Measurements from ENCODE around the gene MBTPS2. TPM values are rescaled to one million over a fixed set of nuclear protein-coding genes. Genes with fewer than 3 reads are reported as not detected.

Gene MBTPS2
- total RNA-seq, 1 donor from 2014 or later: 10.5 TPM

DNA sequence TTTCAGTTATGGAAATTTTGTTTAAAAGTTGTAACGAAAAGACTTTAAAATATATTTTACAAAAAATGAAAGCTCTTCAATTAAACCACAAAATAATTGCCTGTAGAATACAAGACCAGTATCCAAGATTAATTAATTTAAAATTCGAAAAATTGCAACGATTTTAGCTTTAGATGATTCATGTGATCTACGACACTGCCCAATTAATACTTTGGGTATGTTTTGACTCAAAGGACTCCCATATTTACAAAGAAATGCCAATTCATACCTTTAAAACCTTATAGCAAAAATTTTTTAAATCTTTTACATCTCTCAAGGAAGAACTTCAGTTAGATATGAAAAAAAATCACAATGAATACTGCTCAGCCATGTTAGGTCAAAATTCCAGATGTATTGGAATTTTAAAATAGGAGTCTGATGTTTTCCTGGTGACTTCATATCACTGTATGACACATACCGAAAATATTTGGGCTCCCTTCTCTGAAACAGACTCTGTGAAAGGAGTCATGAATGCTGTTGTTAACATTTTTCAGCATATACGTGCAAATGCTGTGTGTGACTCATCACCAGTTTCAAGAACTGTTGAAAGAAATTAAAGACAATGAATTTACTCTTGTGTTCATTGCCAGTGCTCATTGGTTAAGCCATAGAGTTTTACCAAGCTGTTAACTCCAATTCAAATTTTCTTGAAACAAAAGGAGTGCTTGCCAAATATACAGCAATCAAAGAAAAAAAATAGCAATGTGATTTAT is 87.3 kb downstream of the MBTPS2 start:
- peaks cover 35% of the 10 kb centered on the region for H3K4me1 Mint-ChIP-seq (ENCODE audit: low read depth)
- peaks cover 10% of the 10 kb centered on the region for H3K9me3 Mint-ChIP-seq
- DNase-seq (ENCODE audit: low spot score): no peak
- H3K36me3 Mint-ChIP-seq (ENCODE audit: low read depth): peaks cover 6% of the 10 kb centered on the region
- intact Hi-C loops (cut with micrococcal nuclease): loop anchor here (1.0 to 5.0 kb wide), 3 partner anchors 14 to 136 kb away; partner anchors contain the start of genes MBTPS2 and SMS
- H3K27me3 Mint-ChIP-seq (ENCODE audit: insufficient read depth): no peaks in the 10 kb centered on the region
- H3K27ac Mint-ChIP-seq: peak overlapping the region; percentile 67
- H3K4me3 Mint-ChIP-seq: no peak overlapping the region

DNA sequence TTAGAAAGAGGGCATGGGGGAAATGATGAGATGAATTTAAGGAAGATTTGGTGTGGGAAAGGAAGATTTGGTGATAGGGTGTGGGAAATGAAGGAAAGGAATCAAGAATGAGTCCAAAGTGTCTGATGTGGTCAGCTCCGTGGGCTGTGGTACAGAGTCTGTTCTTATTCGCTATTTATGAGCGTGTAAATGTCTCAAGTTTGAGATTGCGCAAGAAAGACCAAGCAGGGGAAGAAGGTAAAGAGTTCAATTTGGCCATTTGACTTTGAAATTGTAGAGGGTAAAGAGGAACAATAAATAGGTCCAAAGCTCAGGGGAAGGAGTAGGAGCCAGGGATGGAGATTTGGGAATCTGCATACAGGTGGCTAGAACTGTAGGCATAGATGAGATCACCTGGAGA is 89.8 kb downstream of the MBTPS2 start:
- Mint-ChIP-seq H3K27me3 (ENCODE audit: insufficient read depth) (no peaks in the 10 kb centered on the region), H3K36me3 (ENCODE audit: low read depth) (peaks cover 6% of the 10 kb centered on the region)

DNA sequence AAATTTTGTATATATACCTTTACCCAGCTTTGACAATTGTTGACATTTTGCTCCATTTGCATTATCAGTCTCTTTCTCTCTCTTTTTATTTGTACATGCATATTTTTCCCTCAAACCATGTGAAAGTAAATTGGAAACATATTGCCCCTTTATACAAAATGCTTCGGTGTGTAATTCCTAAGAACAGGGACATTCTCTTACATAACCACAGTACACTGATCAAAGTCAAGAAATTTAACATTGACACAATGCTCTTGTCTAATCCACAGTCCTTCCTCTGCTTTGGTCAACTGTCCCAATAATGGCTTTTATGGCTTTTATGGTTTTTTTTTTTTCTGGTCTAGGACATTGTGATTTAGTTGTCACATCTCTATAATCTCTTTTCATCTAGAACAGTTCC is 91.6 kb downstream of the MBTPS2 start:
- no peak for DNase-seq (ENCODE audit: low spot score)
- Mint-ChIP-seq H3K4me1 (ENCODE audit: low read depth) (peaks cover 44% of the 10 kb centered on the region), H3K9me3 (peaks cover 10% of the 10 kb centered on the region), H3K27ac (peak overlapping the region; percentile 22), H3K4me3 (no peak overlapping the region), H3K36me3 (ENCODE audit: low read depth) (peaks cover 6% of the 10 kb centered on the region), H3K27me3 (ENCODE audit: insufficient read depth) (no peaks in the 10 kb centered on the region)
- intact Hi-C loops (cut with micrococcal nuclease): loop anchor here (1.0 kb wide), 1 partner anchor 10 kb away; no protein-coding TSS in a partner anchor

More for the DNA sequence above, 89.8 kb downstream of the MBTPS2 start:
- DNase-seq (ENCODE audit: low spot score): no peak
- intact Hi-C loops (cut with micrococcal nuclease): loop anchor here (5.0 kb wide), 1 partner anchor 133 kb away; no protein-coding TSS in a partner anchor
- Mint-ChIP-seq H3K27ac (peak overlapping the region; percentile 79), H3K4me3 (no peak overlapping the region), H3K4me1 (ENCODE audit: low read depth) (peaks cover 44% of the 10 kb centered on the region), H3K9me3 (peaks cover 10% of the 10 kb centered on the region)

DNA sequence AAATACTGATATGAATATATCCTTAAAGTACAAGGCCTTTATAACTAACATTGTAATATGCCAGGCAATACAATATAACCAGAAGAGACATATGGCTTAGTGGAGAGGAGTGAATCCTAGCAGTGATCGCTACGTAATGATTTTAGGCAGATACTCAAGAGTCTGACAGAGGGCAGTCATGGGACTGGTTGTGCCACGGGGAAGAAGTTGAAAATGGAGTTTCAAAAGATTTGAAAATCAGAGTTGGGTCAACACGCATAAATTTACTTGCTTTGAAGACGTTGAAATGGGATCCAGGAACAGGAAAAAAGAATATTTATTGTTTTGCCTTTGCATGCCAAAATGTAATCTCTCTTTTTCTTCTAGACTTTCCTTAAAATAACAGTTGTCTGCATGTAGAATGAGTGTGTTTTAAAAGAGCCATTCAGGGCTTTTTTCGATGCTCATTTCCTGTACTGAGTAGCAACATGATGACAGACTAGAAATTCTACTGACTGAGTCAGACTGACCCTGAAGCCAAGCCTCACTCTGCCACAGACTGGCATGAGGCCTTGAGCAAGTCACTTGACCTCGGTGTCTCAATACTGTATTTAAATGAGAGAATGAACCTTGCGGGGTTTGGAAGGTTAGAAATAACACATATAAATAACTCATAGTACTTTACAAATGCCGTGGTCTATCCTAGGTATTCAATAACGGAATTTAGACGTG is 93.0 kb downstream of the MBTPS2 start:
- H3K9me3 Mint-ChIP-seq: peaks cover 10% of the 10 kb centered on the region
- DNase-seq (ENCODE audit: low spot score): no peak
- peaks cover 6% of the 10 kb centered on the region for H3K36me3 Mint-ChIP-seq (ENCODE audit: low read depth)
- peaks cover 36% of the 10 kb centered on the region for H3K4me1 Mint-ChIP-seq (ENCODE audit: low read depth)
- no peak overlapping the region for H3K4me3 Mint-ChIP-seq
- peak overlapping the region; percentile 14 for H3K27ac Mint-ChIP-seq
- H3K27me3 Mint-ChIP-seq (ENCODE audit: insufficient read depth): no peaks in the 10 kb centered on the region
- intact Hi-C loops (cut with micrococcal nuclease): no loop called here

DNA sequence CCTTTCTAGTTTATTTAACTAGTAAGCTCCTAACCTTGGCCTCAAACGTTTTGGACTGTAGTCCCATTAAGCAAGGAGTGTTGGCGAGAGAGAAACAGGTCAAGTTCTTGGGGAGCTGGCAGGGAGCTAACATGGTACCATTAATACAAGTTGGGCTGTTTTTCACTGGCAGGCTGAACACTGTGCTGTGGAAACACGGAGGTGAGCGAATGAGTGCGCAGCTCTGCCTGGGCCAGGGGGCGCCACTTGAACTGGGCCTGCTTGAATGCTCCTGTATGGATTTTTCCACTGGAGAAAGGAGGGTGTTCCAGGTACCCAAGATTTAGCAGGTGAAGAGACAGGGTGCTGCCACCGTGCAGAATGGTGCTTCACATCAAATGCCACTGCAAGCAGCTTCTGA is 93.7 kb downstream of the MBTPS2 start:
- intact Hi-C loops (cut with micrococcal nuclease): no loop called here
- H3K36me3 Mint-ChIP-seq (ENCODE audit: low read depth): peaks cover 6% of the 10 kb centered on the region
- no peak overlapping the region for H3K4me3 Mint-ChIP-seq
- H3K27me3 Mint-ChIP-seq (ENCODE audit: insufficient read depth): no peaks in the 10 kb centered on the region
- peaks cover 10% of the 10 kb centered on the region for H3K9me3 Mint-ChIP-seq
- no peak for DNase-seq (ENCODE audit: low spot score)
- H3K4me1 Mint-ChIP-seq (ENCODE audit: low read depth): peaks cover 36% of the 10 kb centered on the region
- H3K27ac Mint-ChIP-seq: no peak overlapping the region

DNA sequence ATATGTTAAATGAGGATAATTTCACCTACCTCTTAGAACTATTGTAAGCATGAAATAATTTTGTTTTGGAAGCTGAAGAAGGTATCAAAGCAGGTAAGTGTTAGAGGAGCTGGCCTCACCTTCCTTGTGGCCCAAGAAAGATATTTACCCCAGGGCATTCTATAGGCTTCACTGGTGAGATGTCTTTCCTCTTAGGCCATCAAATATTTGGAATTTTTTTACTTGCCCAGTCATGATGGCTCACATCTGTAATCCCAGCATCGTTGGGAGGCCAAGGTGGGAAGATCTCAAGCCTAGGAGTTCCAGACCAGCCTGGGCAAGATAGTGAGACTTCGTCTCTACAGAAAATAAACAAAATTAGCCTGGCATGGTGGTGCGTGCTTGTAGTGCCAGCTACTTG is 95.0 kb downstream of the MBTPS2 start:
- peaks cover 2% of the 10 kb centered on the region for H3K36me3 Mint-ChIP-seq (ENCODE audit: low read depth)
- no peak overlapping the region for H3K27ac Mint-ChIP-seq
- no peak overlapping the region for H3K4me3 Mint-ChIP-seq
- DNase-seq (ENCODE audit: low spot score): no peak
- intact Hi-C loops (cut with micrococcal nuclease): no loop called here
- H3K9me3 Mint-ChIP-seq: peaks cover 3% of the 10 kb centered on the region
- H3K4me1 Mint-ChIP-seq (ENCODE audit: low read depth): peaks cover 32% of the 10 kb centered on the region
- H3K27me3 Mint-ChIP-seq (ENCODE audit: insufficient read depth): no peaks in the 10 kb centered on the region

Other genes with a start within 250 kb of the MBTPS2 start
- 0.26 and 0.42 TPM in 2 replicates for gene KLHL34, start 181.3 kb upstream of the MBTPS2 start, total RNA-seq
- gene SMPX, start 81.5 kb upstream of the MBTPS2 start, total RNA-seq: not detected in 2 replicates
- 2.2 and 2.3 TPM in 2 replicates for gene YY2, start 16.4 kb downstream of the MBTPS2 start, total RNA-seq
- 144 and 145 TPM in 2 replicates for gene SMS, start 101.1 kb downstream of the MBTPS2 start, total RNA-seq
- gene PHEX, start 192.7 kb downstream of the MBTPS2 start, total RNA-seq: 12.8 and 14.3 TPM in 2 replicates